ENCODE measurements around the gene RAPGEF4.

DNA sequence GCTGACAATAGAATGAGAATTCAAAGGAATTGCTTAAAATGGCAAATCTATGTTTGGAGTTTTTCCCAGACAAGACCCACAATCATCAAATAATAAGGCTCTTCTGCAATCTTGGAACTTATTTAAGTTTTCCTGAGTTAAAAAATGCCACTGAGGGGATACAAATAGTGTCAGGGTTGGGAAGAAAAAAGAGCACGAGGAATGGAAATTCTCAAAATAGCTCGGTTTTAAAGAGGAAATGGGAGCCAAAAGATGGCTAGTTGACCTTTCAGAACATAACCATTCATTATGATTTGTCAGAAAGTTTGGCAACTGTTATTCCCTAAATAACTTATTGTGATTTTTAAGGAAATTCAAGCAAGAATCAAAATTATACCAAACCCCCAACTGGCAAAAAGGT, 127.7 kb downstream of the RAPGEF4 start:
- no peak for TF ChIP-seq HOXA7 (CRISPR knock-in tag; IDR thresholded peaks at IDR 0.05; ENCODE audit: borderline replicate concordance)
- TF ChIP-seq, protein P1, sequence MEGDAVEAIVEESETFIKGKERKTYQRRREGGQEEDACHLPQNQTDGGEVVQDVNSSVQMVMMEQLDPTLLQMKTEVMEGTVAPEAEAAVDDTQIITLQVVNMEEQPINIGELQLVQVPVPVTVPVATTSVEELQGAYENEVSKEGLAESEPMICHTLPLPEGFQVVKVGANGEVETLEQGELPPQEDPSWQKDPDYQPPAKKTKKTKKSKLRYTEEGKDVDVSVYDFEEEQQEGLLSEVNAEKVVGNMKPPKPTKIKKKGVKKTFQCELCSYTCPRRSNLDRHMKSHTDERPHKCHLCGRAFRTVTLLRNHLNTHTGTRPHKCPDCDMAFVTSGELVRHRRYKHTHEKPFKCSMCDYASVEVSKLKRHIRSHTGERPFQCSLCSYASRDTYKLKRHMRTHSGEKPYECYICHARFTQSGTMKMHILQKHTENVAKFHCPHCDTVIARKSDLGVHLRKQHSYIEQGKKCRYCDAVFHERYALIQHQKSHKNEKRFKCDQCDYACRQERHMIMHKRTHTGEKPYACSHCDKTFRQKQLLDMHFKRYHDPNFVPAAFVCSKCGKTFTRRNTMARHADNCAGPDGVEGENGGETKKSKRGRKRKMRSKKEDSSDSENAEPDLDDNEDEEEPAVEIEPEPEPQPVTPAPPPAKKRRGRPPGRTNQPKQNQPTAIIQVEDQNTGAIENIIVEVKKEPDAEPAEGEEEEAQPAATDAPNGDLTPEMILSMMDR (tag by site-specific recombination; IDR thresholded peaks at IDR 0.05): no peak
- TF ChIP-seq, protein P2, sequence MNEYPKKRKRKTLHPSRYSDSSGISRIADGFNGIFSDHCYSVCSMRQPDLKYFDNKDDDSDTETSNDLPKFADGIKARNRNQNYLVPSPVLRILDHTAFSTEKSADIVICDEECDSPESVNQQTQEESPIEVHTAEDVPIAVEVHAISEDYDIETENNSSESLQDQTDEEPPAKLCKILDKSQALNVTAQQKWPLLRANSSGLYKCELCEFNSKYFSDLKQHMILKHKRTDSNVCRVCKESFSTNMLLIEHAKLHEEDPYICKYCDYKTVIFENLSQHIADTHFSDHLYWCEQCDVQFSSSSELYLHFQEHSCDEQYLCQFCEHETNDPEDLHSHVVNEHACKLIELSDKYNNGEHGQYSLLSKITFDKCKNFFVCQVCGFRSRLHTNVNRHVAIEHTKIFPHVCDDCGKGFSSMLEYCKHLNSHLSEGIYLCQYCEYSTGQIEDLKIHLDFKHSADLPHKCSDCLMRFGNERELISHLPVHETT (tag by site-specific recombination; IDR thresholded peaks at IDR 0.05): no peak
- no peak for TF ChIP-seq ZBTB7A (tag by site-specific recombination; IDR thresholded peaks at IDR 0.05; ENCODE audit: low read depth)
- TF ChIP-seq ZNF555 (tag by site-specific recombination; conservative IDR thresholded peaks at IDR 0.05): no peak
- TF ChIP-seq ZNF571 (tag by site-specific recombination; IDR thresholded peaks at IDR 0.05): no peak
- TF ChIP-seq ZNF660 (tag by site-specific recombination; IDR thresholded peaks at IDR 0.05): no peak
- TF ChIP-seq ZNF707 (tag by site-specific recombination; IDR thresholded peaks at IDR 0.05): no peak
- no peak for TF ChIP-seq YY1 (tag by site-specific recombination; IDR thresholded peaks at IDR 0.05)
- no peak for TF ChIP-seq ZNF23 (tag by site-specific recombination; IDR thresholded peaks at IDR 0.05; ENCODE audit: borderline replicate concordance)
- TF ChIP-seq, protein P3, sequence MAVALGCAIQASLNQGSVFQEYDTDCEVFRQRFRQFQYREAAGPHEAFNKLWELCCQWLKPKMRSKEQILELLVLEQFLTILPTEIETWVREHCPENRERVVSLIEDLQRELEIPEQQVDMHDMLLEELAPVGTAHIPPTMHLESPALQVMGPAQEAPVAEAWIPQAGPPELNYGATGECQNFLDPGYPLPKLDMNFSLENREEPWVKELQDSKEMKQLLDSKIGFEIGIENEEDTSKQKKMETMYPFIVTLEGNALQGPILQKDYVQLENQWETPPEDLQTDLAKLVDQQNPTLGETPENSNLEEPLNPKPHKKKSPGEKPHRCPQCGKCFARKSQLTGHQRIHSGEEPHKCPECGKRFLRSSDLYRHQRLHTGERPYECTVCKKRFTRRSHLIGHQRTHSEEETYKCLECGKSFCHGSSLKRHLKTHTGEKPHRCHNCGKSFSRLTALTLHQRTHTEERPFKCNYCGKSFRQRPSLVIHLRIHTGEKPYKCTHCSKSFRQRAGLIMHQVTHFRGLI (tag by site-specific recombination; IDR thresholded peaks at IDR 0.05): no peak
- TF ChIP-seq TCF7L2 (IDR thresholded peaks at IDR 0.05; ENCODE audit: borderline replicate concordance, low read depth, low read length): no peak
- TF ChIP-seq, protein P4, sequence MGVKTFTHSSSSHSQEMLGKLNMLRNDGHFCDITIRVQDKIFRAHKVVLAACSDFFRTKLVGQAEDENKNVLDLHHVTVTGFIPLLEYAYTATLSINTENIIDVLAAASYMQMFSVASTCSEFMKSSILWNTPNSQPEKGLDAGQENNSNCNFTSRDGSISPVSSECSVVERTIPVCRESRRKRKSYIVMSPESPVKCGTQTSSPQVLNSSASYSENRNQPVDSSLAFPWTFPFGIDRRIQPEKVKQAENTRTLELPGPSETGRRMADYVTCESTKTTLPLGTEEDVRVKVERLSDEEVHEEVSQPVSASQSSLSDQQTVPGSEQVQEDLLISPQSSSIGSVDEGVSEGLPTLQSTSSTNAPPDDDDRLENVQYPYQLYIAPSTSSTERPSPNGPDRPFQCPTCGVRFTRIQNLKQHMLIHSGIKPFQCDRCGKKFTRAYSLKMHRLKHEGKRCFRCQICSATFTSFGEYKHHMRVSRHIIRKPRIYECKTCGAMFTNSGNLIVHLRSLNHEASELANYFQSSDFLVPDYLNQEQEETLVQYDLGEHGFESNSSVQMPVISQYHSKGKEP (tag by site-specific recombination; IDR thresholded peaks at IDR 0.05): no peak
